HEK293 (cell line): ENCODE measurements around the gene CCDC178.

Experiments used
- CTCF ChIA-PET: fragments of 350-600 bp; formaldehyde crosslinking; extraction: SDS; loops from one replicate; lab custom pipeline; 2021; ENCODE audit warnings: antibody characterized with exemption; lab: Yijun Ruan, JAX
- POLR2A ChIA-PET: fragments of 300-600 bp; formaldehyde crosslinking; extraction: SDS; loops from one replicate; lab custom pipeline; 2020; ENCODE audit warnings: antibody characterized with exemption, inconsistent platforms; lab: Yijun Ruan, JAX
- H3K27ac ChIP-seq: fragments of 200-500 bp; sonication (Bioruptor generic); 2 replicates; pipeline ENCODE4 v1.5.1; 2014; ENCODE audit warnings: low read depth, low read length, control low read depth, inconsistent platforms; ENCODE audit errors: extremely low read depth
- H3K36me3 ChIP-seq, 2 experiments: fragments of 200-500 bp in 1 of 2; sonication (Bioruptor generic) in 1 of 2; 1 replicate in 1 of 2; 2 replicates in 1 of 2; pipeline ENCODE4 v1.5.1; 2014 to 2017; ENCODE audit warnings: inconsistent platforms in 2 of 2, low read length in 2 of 2; ENCODE audit not compliant: control insufficient read depth in 2 of 2, insufficient read depth in 1 of 2
- H3K4me1 ChIP-seq: fragments of 200-500 bp; sonication (Bioruptor generic); 2 replicates; pipeline ENCODE4 v1.5.1; 2014; ENCODE audit warnings: mild to moderate bottlenecking, low read length, inconsistent platforms; ENCODE audit not compliant: control insufficient read depth, insufficient read depth
- H3K4me3 ChIP-seq: 2 replicates; pipeline ENCODE4 v1.5.1; 2011; ENCODE audit warnings: low read depth, mild to moderate bottlenecking, control low read depth, low read length, moderate library complexity
- H3K9me3 ChIP-seq: fragments of 200-500 bp; sonication (Bioruptor generic); 2 replicates; pipeline ENCODE4 v1.5.1; 2014; ENCODE audit warnings: low read depth, low read length, inconsistent platforms; ENCODE audit not compliant: control insufficient read depth, insufficient read depth
- EGR2 ChIP-seq: fragments of 450-650 bp; formaldehyde crosslinking; IDR thresholded peaks from 2 replicates; pipeline ENCODE4 v1.5.1; 2016; ENCODE audit warnings: low read depth, missing biosample characterization, missing genetic modification characterization
- ELK4 ChIP-seq: IDR thresholded peaks from 2 replicates; pipeline ENCODE4 v1.6.1; 2011; ENCODE audit warnings: mild to moderate bottlenecking, low read depth, low read length, borderline replicate concordance
- FEZF1 ChIP-seq: fragments of 450-650 bp; formaldehyde crosslinking; IDR thresholded peaks from 2 replicates; pipeline ENCODE4 v1.5.1; 2016; ENCODE audit warnings: missing biosample characterization, missing genetic modification characterization
- PRDM1 ChIP-seq: fragments of 450-650 bp; formaldehyde crosslinking; IDR thresholded peaks from 2 replicates; pipeline ENCODE4; 2016; ENCODE audit warnings: missing biosample characterization, missing genetic modification characterization
- PRDM6 ChIP-seq: fragments of 450-650 bp; formaldehyde crosslinking; IDR thresholded peaks from 2 replicates; pipeline ENCODE4 v1.5.1; 2017; ENCODE audit warnings: missing biosample characterization, missing genetic modification characterization
- REPIN1 ChIP-seq: fragments of 450-650 bp; formaldehyde crosslinking; IDR thresholded peaks from 2 replicates; pipeline ENCODE4 v1.5.1; 2017; ENCODE audit warnings: missing biosample characterization, missing genetic modification characterization, low read depth
- REST ChIP-seq: fragments of 450-650 bp; formaldehyde crosslinking; IDR thresholded peaks from 2 replicates; pipeline ENCODE4 v1.5.1; 2016; ENCODE audit warnings: missing biosample characterization, missing genetic modification characterization
- SP2 ChIP-seq: fragments of 450-650 bp; formaldehyde crosslinking; IDR thresholded peaks from 2 replicates; pipeline ENCODE4 v1.5.1; 2016; ENCODE audit warnings: missing biosample characterization, missing genetic modification characterization
- ZBTB17 ChIP-seq: fragments of 450-650 bp; formaldehyde crosslinking; IDR thresholded peaks from 2 replicates; pipeline ENCODE4 v1.5.1; 2016; ENCODE audit warnings: missing biosample characterization, missing genetic modification characterization
- ZNF18 ChIP-seq: fragments of 450-650 bp; formaldehyde crosslinking; IDR thresholded peaks from 2 replicates; pipeline ENCODE4 v1.5.1; 2016; ENCODE audit warnings: missing biosample characterization, missing genetic modification characterization
- ZNF184 ChIP-seq: fragments of 450-650 bp; IDR thresholded peaks from 2 replicates; pipeline ENCODE4 v1.5.1; 2018; ENCODE audit warnings: missing biosample characterization, mild to moderate bottlenecking, missing genetic modification characterization
- ZNF280C ChIP-seq: fragments of 450-650 bp; formaldehyde crosslinking; IDR thresholded peaks from 2 replicates; pipeline ENCODE4 v1.5.1; 2016; ENCODE audit warnings: missing biosample characterization, missing genetic modification characterization
- ZNF335 ChIP-seq: fragments of 450-650 bp; formaldehyde crosslinking; conservative IDR thresholded peaks from 2 replicates; pipeline ENCODE4 v1.5.1; 2016; ENCODE audit warnings: missing biosample characterization, missing genetic modification characterization
- ZNF488 ChIP-seq: fragments of 450-650 bp; formaldehyde crosslinking; IDR thresholded peaks from 2 replicates; pipeline ENCODE4 v1.5.1; 2016; ENCODE audit warnings: missing biosample characterization, missing genetic modification characterization
- ZNF544 ChIP-seq: fragments of 450-650 bp; formaldehyde crosslinking; IDR thresholded peaks from 2 replicates; pipeline ENCODE4 v1.5.0; 2017; ENCODE audit warnings: missing biosample characterization, missing genetic modification characterization
- ZNF660 ChIP-seq: fragments of 450-650 bp; IDR thresholded peaks from 2 replicates; pipeline ENCODE4 v1.5.1; 2018; ENCODE audit warnings: missing biosample characterization, mild to moderate bottlenecking, missing genetic modification characterization
- ZSCAN16 ChIP-seq: fragments of 450-650 bp; formaldehyde crosslinking; IDR thresholded peaks from 2 replicates; pipeline ENCODE4 v1.5.1; 2016; ENCODE audit warnings: missing biosample characterization, missing genetic modification characterization

Gene CCDC178

GRCh38 chr18:33132657-33133056 is 307.9 kb downstream of the CCDC178 start:
- POLR2A ChIA-PET, result no interaction called here
- no peak overlapping the region for H3K27ac ChIP-seq
- TF ChIP-seq ZNF335 (tag by site-specific recombination) (no peak), EGR2 (no peak), ELK4 (no peak), FEZF1 (tag by site-specific recombination) (no peak), ZBTB17 (no peak), ZNF280C (tag by site-specific recombination) (no peak), ZNF18 (no peak), REPIN1 (tag by site-specific recombination) (no peak), ZSCAN16 (tag by site-specific recombination) (no peak), ZNF544 (tag by site-specific recombination) (no peak), SP2 (no peak), REST (tag by site-specific recombination) (no peak), ZNF488 (tag by site-specific recombination) (no peak), ZNF184 (no peak), ZNF660 (tag by site-specific recombination) (no peak), PRDM1 (no peak), PRDM6 (tag by site-specific recombination) (no peak)
- H3K9me3 ChIP-seq, result no peaks in the 10 kb centered on the region
- H3K4me3 ChIP-seq, result no peak overlapping the region
- CTCF ChIA-PET, result no interaction called here
- no peaks in the 10 kb centered on the region for H3K4me1 ChIP-seq
- H3K36me3 ChIP-seq, result no peaks in the 10 kb centered on the region
